Measurements from ENCODE around the gene UBA7. TPM values are rescaled to one million over a fixed set of nuclear protein-coding genes. Genes with fewer than 3 reads are reported as not detected.

UBA7 gene
- total RNA-seq, 4 donors from 2014 or later: 16.2 to 62.7 (median 31.1) TPM

DNA sequence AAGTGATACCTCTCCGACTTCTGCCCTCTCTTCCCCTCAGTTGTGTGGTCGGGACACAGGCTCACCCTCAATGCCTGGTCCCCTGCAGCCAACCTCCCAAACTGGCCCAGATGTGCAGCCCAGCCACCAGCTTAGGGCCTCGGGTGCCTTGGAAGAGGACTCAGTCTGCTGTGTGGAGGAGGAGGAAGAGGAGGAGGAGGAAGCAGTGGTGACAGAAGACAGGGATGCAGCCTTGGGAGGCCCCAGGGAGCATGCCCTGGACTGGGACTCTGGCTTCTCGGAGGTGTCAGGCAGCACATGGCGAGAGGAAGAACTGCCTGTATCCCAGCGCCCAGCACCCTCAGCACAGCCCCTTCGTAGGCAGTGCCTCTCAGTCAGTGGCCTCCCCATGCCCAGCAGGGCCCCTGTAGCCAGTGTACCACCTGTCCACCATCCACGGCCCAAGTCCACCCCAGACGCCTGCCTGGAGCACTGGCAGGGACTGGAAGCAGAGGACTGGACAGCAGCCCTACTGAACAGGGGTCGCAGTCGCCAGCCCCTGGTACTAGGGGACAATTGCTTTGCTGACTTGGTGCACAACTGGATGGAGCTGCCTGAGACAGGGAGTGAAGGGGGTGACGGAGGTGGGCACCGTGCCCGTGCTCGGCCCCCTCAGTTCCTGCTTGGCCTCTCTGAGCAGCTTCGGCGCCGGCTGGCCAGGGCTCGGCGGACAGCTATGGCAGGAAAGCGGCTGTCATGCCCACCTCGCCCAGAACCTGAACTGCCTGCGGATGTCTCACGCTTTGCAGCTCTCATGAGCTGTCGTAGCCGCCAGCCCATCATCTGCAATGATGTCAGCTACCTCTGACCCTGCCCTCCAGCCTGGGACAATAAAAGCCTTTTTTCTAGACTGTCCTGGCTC is 9.4 kb downstream of the UBA7 start:
- WGBS, 2 donors (ENCODE audit: low coverage in 1 of 2): 40 to 62% methylated on average over 2 to 4 of the region's 26 CpGs
- TF ChIP-seq, protein P1, sequence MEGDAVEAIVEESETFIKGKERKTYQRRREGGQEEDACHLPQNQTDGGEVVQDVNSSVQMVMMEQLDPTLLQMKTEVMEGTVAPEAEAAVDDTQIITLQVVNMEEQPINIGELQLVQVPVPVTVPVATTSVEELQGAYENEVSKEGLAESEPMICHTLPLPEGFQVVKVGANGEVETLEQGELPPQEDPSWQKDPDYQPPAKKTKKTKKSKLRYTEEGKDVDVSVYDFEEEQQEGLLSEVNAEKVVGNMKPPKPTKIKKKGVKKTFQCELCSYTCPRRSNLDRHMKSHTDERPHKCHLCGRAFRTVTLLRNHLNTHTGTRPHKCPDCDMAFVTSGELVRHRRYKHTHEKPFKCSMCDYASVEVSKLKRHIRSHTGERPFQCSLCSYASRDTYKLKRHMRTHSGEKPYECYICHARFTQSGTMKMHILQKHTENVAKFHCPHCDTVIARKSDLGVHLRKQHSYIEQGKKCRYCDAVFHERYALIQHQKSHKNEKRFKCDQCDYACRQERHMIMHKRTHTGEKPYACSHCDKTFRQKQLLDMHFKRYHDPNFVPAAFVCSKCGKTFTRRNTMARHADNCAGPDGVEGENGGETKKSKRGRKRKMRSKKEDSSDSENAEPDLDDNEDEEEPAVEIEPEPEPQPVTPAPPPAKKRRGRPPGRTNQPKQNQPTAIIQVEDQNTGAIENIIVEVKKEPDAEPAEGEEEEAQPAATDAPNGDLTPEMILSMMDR (IDR thresholded peaks at IDR 0.05): no peak
- TF ChIP-seq POLR2AphosphoS5 (IDR thresholded peaks at IDR 0.05) (no peak), EP300 (IDR thresholded peaks at IDR 0.05) (no peak), POLR2A (IDR thresholded peaks at IDR 0.05) (no peak)
- no peaks in the 10 kb centered on the region for H3K9me3 ChIP-seq
- H3K27ac ChIP-seq: peak overlapping the region in 3 of 4 donors; percentile 93 to 95 (median 94)
- H3K4me1 ChIP-seq: peaks cover 4 to 64% (median 47%) of the 10 kb centered on the region in 3 donors
- peaks cover 0 to 19% of the 10 kb centered on the region in 2 donors for H3K36me3 ChIP-seq
- ATAC-seq: no peak
- H3K4me3 ChIP-seq: peak overlapping the region in 1 of 2 donors; percentile 91
- no peaks in the 10 kb centered on the region for H3K27me3 ChIP-seq

DNA sequence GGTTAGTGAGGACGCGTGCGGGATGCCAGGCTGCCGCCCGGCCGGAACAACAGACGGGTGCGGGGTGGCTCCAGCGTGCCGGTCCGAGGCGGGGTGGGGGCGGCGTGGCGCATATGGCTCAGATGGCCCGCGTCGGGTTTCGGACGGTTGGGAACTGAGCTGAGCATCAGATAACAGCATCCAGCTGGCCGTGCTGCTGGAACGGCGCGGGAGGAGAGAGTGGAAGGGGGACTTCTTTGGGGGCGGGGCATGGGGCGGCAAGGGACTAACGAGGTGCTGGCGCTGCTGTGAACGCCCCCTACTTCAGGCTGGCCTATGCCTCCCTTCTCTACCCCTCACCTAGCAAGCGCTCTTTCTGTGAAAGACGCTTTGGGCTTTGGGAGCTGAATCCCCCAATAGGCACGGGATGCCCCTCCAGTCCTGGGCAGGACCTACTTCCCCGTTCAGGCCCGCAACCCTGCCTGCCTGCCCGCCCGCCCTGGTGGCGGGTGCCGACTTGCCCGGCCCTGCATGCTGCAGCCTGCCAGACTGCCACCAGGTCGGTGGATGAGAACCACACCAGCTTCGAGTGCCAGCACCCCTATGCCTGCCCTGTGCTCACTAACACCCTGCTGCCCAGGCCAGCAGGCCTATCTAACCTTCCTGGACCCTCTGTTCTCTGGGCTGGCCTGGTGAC is 10.2 kb downstream of the UBA7 start:
- H3K27me3 ChIP-seq: no peaks in the 10 kb centered on the region
- peaks cover 4 to 68% (median 52%) of the 10 kb centered on the region in 3 donors for H3K4me1 ChIP-seq
- 3% methylated on average over 13 of the region's 41 CpGs; no CpG with 5 or more reads in 1 of the 2 donors for WGBS, 2 donors (ENCODE audit: low coverage in 1 of 2)
- H3K27ac ChIP-seq: peak overlapping the region; percentile 54 to 95 (median 94)
- TF ChIP-seq POLR2AphosphoS5 (IDR thresholded peaks at IDR 0.05): no peak
- TF ChIP-seq, protein P1 (IDR thresholded peaks at IDR 0.05): peak in 1 of 4 experiments; percentile 16
- H3K4me3 ChIP-seq: peak overlapping the region; percentile 58 to 91
- H3K9me3 ChIP-seq: no peaks in the 10 kb centered on the region
- peak; percentile 27 for ATAC-seq
- peaks cover 0 to 12% of the 10 kb centered on the region in 2 donors for H3K36me3 ChIP-seq

DNA sequence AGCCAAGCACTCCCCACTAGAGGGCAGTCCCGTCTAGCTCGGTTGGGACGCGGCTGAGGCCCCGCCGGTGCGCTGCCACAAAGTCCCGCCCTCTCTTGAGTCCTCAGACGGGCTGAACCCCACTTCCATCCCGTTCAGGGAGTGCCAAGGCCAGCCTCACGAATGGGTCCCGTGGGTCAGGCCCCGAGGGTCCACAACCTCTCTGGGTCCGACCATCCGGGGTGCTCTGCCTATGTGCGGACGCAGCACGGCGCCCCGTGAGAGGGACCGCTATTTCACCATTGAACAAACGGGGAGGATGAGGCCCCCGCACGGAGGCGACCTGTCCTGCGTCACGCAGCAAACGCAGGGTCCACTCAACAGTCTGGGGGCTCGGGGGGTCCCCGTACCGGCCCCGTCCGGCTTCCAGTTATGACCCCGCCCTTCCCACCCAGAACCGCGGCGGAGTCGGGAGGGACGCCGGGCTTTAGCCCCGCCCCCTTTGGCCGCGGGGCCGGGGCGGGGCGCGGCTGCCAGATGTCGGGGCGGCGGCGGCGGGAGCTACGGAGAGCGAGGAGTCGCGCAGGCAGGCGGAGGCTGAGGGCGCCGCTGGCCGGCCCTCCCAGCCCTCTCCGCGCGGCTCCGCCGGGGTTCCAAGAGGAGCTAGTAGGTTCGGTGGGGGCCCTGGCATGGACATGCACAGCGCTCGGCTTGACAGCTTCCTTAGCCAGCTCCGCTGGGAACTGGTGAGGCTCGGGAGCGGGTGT is 10.9 kb downstream of the UBA7 start, which contains the start of gene INKA1:
Gene INKA1 (plus strand): TSS at position 543 of the 746 bp plus-strand sequence. CDS start 132 bp downstream, at position 675.
- no CpG with 5 or more reads among the region's 71 CpGs for WGBS, 2 donors (ENCODE audit: low coverage in 1 of 2)
- H3K27ac ChIP-seq: peak within 1 kb of the TSS; percentile 54 to 95 (median 94)
- no peaks in the 10 kb centered on the region for H3K9me3 ChIP-seq
- peaks cover 4 to 61% (median 52%) of the 10 kb centered on the region in 3 donors for H3K4me1 ChIP-seq
- peaks cover 0 to 4% of the 10 kb centered on the region in 2 donors for H3K36me3 ChIP-seq
- peak within 1 kb of the TSS; percentile 58 to 91 for H3K4me3 ChIP-seq
- H3K27me3 ChIP-seq: no peaks in the 10 kb centered on the region
- TF ChIP-seq EP300 (IDR thresholded peaks at IDR 0.05) (no peak), POLR2AphosphoS5 (IDR thresholded peaks at IDR 0.05) (peak; percentile 66), POLR2A (IDR thresholded peaks at IDR 0.05) (peak; percentile 32 to 70)
- TF ChIP-seq, protein P1 (IDR thresholded peaks at IDR 0.05): peak in 3 of 4 experiments; percentile 88 to 96 (median 93)
- ATAC-seq: peak; percentile 88

DNA sequence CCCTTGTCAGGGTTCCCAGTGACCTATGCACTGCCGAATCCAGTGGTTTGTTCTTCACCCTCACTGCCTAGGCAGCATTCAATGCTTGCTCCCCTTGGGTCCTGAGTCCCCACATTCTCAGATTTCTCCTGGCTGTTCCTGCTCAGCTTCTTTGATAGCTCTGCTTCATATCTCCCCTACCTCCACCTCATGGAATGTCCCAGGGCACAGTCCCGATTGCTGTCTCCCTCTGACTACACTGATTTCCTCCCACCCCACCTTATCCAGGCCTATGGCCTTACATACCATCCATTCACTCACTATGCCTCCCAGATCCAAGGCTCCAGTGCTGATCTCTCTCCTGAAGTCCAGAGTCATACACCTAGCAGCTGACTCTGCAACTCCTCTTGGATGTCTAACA is 12.6 kb downstream of the UBA7 start:
- Histone ChIP-seq H3K36me3 (no peaks in the 10 kb centered on the region), H3K27me3 (no peaks in the 10 kb centered on the region), H3K4me3 (no peak overlapping the region), H3K4me1 (peaks cover 4 to 44% (median 37%) of the 10 kb centered on the region in 3 donors), H3K9me3 (no peaks in the 10 kb centered on the region), H3K27ac (no peak overlapping the region)
- 85 to 94% methylated on average over 2 of the region's 2 CpGs for WGBS, 2 donors (ENCODE audit: low coverage in 1 of 2)
- TF ChIP-seq, protein P1 (IDR thresholded peaks at IDR 0.05): no peak
- TF ChIP-seq POLR2A (IDR thresholded peaks at IDR 0.05) (no peak), EP300 (IDR thresholded peaks at IDR 0.05) (no peak), POLR2AphosphoS5 (IDR thresholded peaks at IDR 0.05) (no peak)
- no peak for ATAC-seq
